Neural cell (in vitro differentiated cells): Measurements from ENCODE around the gene AKT1.

Source experiments
- MXI1 ChIP-seq: fragments of 450-650 bp; conservative IDR thresholded peaks from 2 replicates; pipeline ENCODE4 v1.6.1; 2014; ENCODE audit warnings: antibody characterized with exemption, mild to moderate bottlenecking; ENCODE audit not compliant: poor library complexity, severe bottlenecking
- POLR2AphosphoS5 ChIP-seq: IDR thresholded peaks from 2 replicates; pipeline ENCODE4 v1.6.1; 2012
- TAF1 ChIP-seq: IDR thresholded peaks from 2 replicates; pipeline ENCODE4 v1.6.1; 2012; ENCODE audit warnings: low read depth
- TF ChIP-seq, protein P1 (sequence below): fragments of 450-650 bp; IDR thresholded peaks from 2 replicates; pipeline ENCODE4 v1.5.1; 2014; ENCODE audit warnings: antibody characterized with exemption, mild to moderate bottlenecking, moderate library complexity; ENCODE audit not compliant: poor library complexity, severe bottlenecking

DNA sequence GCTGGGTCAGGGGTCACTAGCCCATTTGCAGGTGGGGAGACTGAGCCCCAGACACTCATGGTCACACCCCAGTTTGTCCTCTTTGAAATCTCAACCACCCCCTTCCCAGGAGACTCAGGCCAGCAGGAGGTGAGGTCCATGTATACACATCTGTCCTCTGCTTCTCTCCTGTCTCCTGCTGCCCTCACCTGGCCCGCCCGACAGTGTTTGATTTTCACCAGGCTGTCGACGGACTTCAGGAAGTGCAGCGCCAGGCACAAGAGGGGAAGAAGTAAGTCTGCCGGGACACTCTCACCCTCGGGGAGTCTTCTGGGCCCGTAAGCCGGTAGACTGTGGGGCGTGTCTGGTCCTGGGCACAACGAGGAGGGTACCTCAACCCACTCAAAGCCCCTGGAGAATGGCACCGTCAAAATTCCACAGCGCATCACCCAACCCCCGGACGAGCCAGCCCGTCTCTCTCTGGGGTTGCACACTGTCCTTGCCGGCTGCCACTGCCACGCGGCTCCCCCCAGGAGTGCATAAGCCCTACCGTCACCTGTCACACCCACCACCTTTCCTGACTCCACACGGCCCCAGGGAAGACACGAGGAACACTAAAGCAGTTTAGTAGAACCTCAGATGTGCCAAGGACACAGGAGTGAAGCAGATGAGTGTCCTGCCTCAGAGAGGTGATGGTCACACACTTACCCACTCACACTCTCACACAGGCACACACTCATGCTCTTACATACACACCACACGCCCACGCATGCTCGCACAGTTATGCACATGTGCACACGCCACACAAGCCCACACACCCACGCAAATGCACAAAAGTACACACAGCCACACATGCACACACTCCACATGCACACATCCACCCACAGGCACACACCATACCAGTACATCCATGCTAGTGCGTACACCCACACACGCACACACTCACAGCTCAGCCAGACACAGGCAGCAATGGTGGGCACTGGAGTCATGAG, 55.7 kb downstream of the AKT1 start:
- TF ChIP-seq, protein P1, sequence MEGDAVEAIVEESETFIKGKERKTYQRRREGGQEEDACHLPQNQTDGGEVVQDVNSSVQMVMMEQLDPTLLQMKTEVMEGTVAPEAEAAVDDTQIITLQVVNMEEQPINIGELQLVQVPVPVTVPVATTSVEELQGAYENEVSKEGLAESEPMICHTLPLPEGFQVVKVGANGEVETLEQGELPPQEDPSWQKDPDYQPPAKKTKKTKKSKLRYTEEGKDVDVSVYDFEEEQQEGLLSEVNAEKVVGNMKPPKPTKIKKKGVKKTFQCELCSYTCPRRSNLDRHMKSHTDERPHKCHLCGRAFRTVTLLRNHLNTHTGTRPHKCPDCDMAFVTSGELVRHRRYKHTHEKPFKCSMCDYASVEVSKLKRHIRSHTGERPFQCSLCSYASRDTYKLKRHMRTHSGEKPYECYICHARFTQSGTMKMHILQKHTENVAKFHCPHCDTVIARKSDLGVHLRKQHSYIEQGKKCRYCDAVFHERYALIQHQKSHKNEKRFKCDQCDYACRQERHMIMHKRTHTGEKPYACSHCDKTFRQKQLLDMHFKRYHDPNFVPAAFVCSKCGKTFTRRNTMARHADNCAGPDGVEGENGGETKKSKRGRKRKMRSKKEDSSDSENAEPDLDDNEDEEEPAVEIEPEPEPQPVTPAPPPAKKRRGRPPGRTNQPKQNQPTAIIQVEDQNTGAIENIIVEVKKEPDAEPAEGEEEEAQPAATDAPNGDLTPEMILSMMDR = no peak
- no peak for TF ChIP-seq TAF1
- no peak for TF ChIP-seq MXI1
- TF ChIP-seq POLR2AphosphoS5 = no peak
